Tracheal epithelial cell (primary cell): ENCODE data around the gene TASP1. TPM values are rescaled to one million over a fixed set of nuclear protein-coding genes. Genes with fewer than 3 reads are reported as not detected.

Experiments used
- total RNA-seq: library from RNA; depleted of rRNA; stranded (reverse); fragments of >200 nt; gene quantifications from 2 replicates; pipeline ENCODE4 v1.2.1, GENCODE V29; 2014

TASP1 gene, protein sequence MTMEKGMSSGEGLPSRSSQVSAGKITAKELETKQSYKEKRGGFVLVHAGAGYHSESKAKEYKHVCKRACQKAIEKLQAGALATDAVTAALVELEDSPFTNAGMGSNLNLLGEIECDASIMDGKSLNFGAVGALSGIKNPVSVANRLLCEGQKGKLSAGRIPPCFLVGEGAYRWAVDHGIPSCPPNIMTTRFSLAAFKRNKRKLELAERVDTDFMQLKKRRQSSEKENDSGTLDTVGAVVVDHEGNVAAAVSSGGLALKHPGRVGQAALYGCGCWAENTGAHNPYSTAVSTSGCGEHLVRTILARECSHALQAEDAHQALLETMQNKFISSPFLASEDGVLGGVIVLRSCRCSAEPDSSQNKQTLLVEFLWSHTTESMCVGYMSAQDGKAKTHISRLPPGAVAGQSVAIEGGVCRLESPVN
- 10.6 and 16.2 TPM in 2 replicates for total RNA-seq

GRCh38 chr20:13638496-13639149, at the start of gene TASP1:
TASP1 (minus strand) TSS chr20:13638932; CDS start chr20:13630078, 8,854 bp downstream.

Other genes with a start within 250 kb of the TASP1 start
- gene ESF1, start 146.0 kb upstream of the TASP1 start, total RNA-seq = 11.1 and 12.1 TPM in 2 replicates
- 15.1 and 15.7 TPM in 2 replicates for gene NDUFAF5, start 146.1 kb upstream of the TASP1 start, total RNA-seq